HCT116 (cell line): Measurements from ENCODE around the gene CDV3.

Source experiments
- CEBPB ChIP-seq: IDR thresholded peaks from 2 replicates; pipeline ENCODE4 v1.6.1; 2012; ENCODE audit warnings: low read depth
- CTCF ChIP-seq, 3 experiments: fragments of 200-600 bp in 1 of 3; sonication (generic) in 1 of 3; IDR thresholded peaks in 2 of 3; conservative IDR thresholded peaks in 1 of 3; 2 replicates each; pipeline ENCODE4 v1.5.1; 2012 to 2017; ENCODE audit warnings: low read depth in 2 of 3, low read length in 2 of 3, antibody characterized with exemption in 1 of 3, borderline replicate concordance in 1 of 3, control low read depth in 1 of 3, mild to moderate bottlenecking in 1 of 3, mixed read lengths in 1 of 3, mixed run types in 1 of 3, moderate library complexity in 1 of 3; ENCODE audit not compliant: insufficient read depth in 1 of 3
- EZH2phosphoT487 ChIP-seq: fragments of 200-600 bp; IDR thresholded peaks from 2 replicates; pipeline ENCODE4 v1.6.1; 2018; ENCODE audit warnings: antibody characterized with exemption, borderline replicate concordance
- JUND ChIP-seq: IDR thresholded peaks from 2 replicates; pipeline ENCODE4 v1.6.1; 2012
- MAX ChIP-seq: IDR thresholded peaks from 2 replicates; pipeline ENCODE4 v1.6.1; 2012
- POLR2A ChIP-seq: IDR thresholded peaks from 2 replicates; pipeline ENCODE4 v1.7.0; 2011; ENCODE audit warnings: borderline replicate concordance; ENCODE audit not compliant: insufficient read depth, insufficient read length; ENCODE audit errors: extremely low read depth
- POLR2AphosphoS5 ChIP-seq: IDR thresholded peaks from 2 replicates; pipeline ENCODE4 v1.6.1; 2011; ENCODE audit warnings: mild to moderate bottlenecking, low read depth, low read length, moderate library complexity
- SP1 ChIP-seq: IDR thresholded peaks from 2 replicates; pipeline ENCODE4 v1.6.1; 2012; ENCODE audit warnings: low read depth
- ZNF274 ChIP-seq: fragments of 200-500 bp; sonication (Bioruptor generic); IDR thresholded peaks from 2 replicates; pipeline ENCODE4 v1.6.1; 2014; ENCODE audit warnings: mild to moderate bottlenecking, low read depth, low read length, inconsistent platforms

- TF ChIP-seq CTCF (IDR thresholded peaks at IDR 0.05 in 2 of 3, conservative IDR thresholded peaks at IDR 0.05 in 1 of 3; ENCODE audit: borderline replicate concordance in 1 of 3, insufficient read depth in 1 of 3, low read depth in 2 of 3, low read length in 2 of 3) (no peak), SP1 (no peak), MAX (no peak), CEBPB (no peak), POLR2AphosphoS5 (no peak), POLR2A (no peak), JUND (no peak), EZH2phosphoT487 (no peak), ZNF274 (no peak)
Measured at GRCh38 chr3:133568294-133569014, 5.0 kb upstream of the CDV3 start.
